ENCODE data around the gene CD300A. TPM values are rescaled to one million over a fixed set of nuclear protein-coding genes. Genes with fewer than 3 reads are reported as not detected.
A peak's percentile ranks its signal among the peaks of the same experiment; 100 is the strongest.

CD300A gene
- total and polyA plus RNA-seq, 2 donors = 26.7 to 28.0 TPM

GRCh38 chr17:74435775-74436359, 30.6 kb upstream of the CD300A start:
- H3K36me3 ChIP-seq (ENCODE audit: control insufficient read depth in 2 of 2, insufficient read depth in 2 of 2, low read length in 1 of 2) = no peaks in the 10 kb centered on the region
- DNase-seq (ENCODE audit: low read depth in 6 of 9, low spot score in 9 of 9) = no peak
- no peak overlapping the region for H3K27ac ChIP-seq (ENCODE audit: low read depth in 1 of 2, low read length in 1 of 2)
- peaks cover 1 to 32% of the 10 kb centered on the region in 2 donors for H3K9me3 ChIP-seq (ENCODE audit: control insufficient read depth in 2 of 2, insufficient read depth in 1 of 2, low read length in 1 of 2)
- H3K27me3 ChIP-seq (ENCODE audit: control insufficient read depth in 2 of 2, insufficient read depth in 1 of 2, low read length in 1 of 2) = peaks cover 38 to 53% of the 10 kb centered on the region in 2 donors
- 95% methylated on average over 5 of the region's 5 CpGs for WGBS
- H3K4me3 ChIP-seq (ENCODE audit: low read length in 2 of 2) = no peak overlapping the region
- peaks cover 12 to 35% of the 10 kb centered on the region in 2 donors for H3K4me1 ChIP-seq (ENCODE audit: control insufficient read depth in 2 of 2, insufficient read depth in 2 of 2, low read length in 2 of 2)

DNA sequence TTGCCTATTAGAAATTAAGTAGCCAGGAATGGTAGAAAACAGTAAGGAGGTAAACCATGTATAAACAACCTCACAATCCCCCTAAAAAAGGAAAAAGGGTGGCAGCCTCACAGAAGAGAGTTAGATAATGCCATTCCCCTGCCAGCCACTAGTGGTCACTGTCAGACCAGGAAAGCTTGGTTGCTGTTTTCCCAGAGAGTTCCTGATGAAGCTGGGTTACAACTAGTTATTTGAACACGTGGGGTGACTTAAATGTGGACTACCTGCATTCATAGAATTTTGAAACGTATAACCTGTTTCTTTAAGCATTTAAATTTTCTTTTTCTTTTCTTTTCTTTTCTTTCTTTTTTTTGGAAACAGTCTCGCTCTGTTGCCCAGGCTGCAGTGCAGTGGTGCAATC, 28.7 kb upstream of the CD300A start:
- 90% methylated on average over 3 of the region's 3 CpGs for WGBS
- H3K36me3 ChIP-seq (ENCODE audit: control insufficient read depth in 2 of 2, insufficient read depth in 2 of 2, low read length in 1 of 2) = no peaks in the 10 kb centered on the region
- peaks cover 20 to 35% of the 10 kb centered on the region in 2 donors for H3K27me3 ChIP-seq (ENCODE audit: control insufficient read depth in 2 of 2, insufficient read depth in 1 of 2, low read length in 1 of 2)
- H3K27ac ChIP-seq (ENCODE audit: low read depth in 1 of 2, low read length in 1 of 2) = no peak overlapping the region
- H3K9me3 ChIP-seq (ENCODE audit: control insufficient read depth in 2 of 2, insufficient read depth in 1 of 2, low read length in 1 of 2) = peaks cover 1 to 30% of the 10 kb centered on the region in 2 donors
- H3K4me1 ChIP-seq (ENCODE audit: control insufficient read depth in 2 of 2, insufficient read depth in 2 of 2, low read length in 2 of 2) = peaks cover 8 to 28% of the 10 kb centered on the region in 2 donors
- no peak overlapping the region for H3K4me3 ChIP-seq (ENCODE audit: low read length in 2 of 2)
- no peak for DNase-seq (ENCODE audit: low read depth in 6 of 9, low spot score in 9 of 9)

- WGBS = 64% methylated on average over 31 of the region's 31 CpGs
- H3K36me3 ChIP-seq (ENCODE audit: control insufficient read depth in 2 of 2, insufficient read depth in 2 of 2, low read length in 1 of 2) = no peaks in the 10 kb centered on the region
- peak in 1 of 9 donors; percentile 70 for DNase-seq (ENCODE audit: low read depth in 6 of 9, low spot score in 9 of 9)
- H3K4me3 ChIP-seq (ENCODE audit: low read length in 2 of 2) = no peak overlapping the region
- peaks cover 3 to 16% of the 10 kb centered on the region in 2 donors for H3K27me3 ChIP-seq (ENCODE audit: control insufficient read depth in 2 of 2, insufficient read depth in 1 of 2, low read length in 1 of 2)
- peak overlapping the region in 1 of 2 donors; percentile 57 for H3K27ac ChIP-seq (ENCODE audit: low read depth in 1 of 2, low read length in 1 of 2)
- H3K9me3 ChIP-seq (ENCODE audit: control insufficient read depth in 2 of 2, insufficient read depth in 1 of 2, low read length in 1 of 2) = peaks cover 1 to 27% of the 10 kb centered on the region in 2 donors
- H3K4me1 ChIP-seq (ENCODE audit: control insufficient read depth in 2 of 2, insufficient read depth in 2 of 2, low read length in 2 of 2) = peaks cover 13 to 44% of the 10 kb centered on the region in 2 donors
Observed at GRCh38 chr17:74439691-74440567, 26.5 kb upstream of the CD300A start.

DNA sequence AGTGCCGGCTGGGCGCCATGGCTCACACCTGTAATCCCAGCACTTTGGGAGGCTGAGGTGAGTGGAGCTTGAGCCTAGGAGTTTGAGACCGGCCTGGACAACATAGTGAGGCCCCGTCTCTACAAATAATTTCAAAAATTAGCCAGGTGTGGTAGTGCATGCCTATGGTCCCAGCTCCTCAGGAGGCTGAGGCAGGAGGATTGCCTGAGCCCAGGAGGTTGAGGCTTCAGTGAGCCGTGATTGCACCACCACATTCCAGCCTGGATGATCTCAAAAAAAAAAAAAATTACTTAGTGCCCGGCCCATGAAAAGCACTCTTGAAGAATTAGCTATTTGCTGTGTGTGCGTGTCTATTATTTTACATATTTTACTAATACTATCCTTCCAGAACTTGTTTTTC, 24.9 kb upstream of the CD300A start:
- H3K4me3 ChIP-seq (ENCODE audit: low read length in 2 of 2) = no peak overlapping the region
- H3K36me3 ChIP-seq (ENCODE audit: control insufficient read depth in 2 of 2, insufficient read depth in 2 of 2, low read length in 1 of 2) = no peaks in the 10 kb centered on the region
- peaks cover 16 to 47% of the 10 kb centered on the region in 2 donors for H3K4me1 ChIP-seq (ENCODE audit: control insufficient read depth in 2 of 2, insufficient read depth in 2 of 2, low read length in 2 of 2)
- no peak for DNase-seq (ENCODE audit: low read depth in 6 of 9, low spot score in 9 of 9)
- H3K27me3 ChIP-seq (ENCODE audit: control insufficient read depth in 2 of 2, insufficient read depth in 1 of 2, low read length in 1 of 2) = peaks cover 0 to 2% of the 10 kb centered on the region in 2 donors
- 96% methylated on average over 7 of the region's 7 CpGs for WGBS
- peaks cover 1 to 25% of the 10 kb centered on the region in 2 donors for H3K9me3 ChIP-seq (ENCODE audit: control insufficient read depth in 2 of 2, insufficient read depth in 1 of 2, low read length in 1 of 2)
- no peak overlapping the region for H3K27ac ChIP-seq (ENCODE audit: low read depth in 1 of 2, low read length in 1 of 2)

DNA sequence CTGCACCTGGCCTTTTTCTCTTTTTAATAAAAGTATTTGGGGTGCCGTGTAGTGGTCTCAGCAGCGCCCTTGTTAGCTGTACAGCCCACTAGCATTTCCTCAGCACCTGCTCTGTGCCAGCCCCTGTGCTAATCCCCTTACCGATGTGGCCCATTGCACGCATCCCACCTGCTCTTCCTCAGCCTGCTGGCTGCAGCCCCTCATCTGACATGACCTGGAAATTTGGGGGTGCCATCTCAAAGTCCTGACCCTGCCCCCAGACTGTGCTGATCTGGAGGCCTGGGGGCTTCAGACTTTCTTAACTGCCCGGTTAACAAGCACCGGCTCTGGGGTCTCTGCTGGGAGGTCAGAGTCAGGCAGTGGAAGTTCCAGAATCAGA, 24.2 kb upstream of the CD300A start:
- WGBS = 77% methylated on average over 6 of the region's 6 CpGs
- H3K4me3 ChIP-seq (ENCODE audit: low read length in 2 of 2) = no peak overlapping the region

GRCh38 chr17:74442670-74443515, 23.5 kb upstream of the CD300A start:
- peak in 5 of 9 donors; percentile 64 to 84 (median 69) for DNase-seq (ENCODE audit: low read depth in 6 of 9, low spot score in 9 of 9)
- peaks cover 17 to 48% of the 10 kb centered on the region in 2 donors for H3K4me1 ChIP-seq (ENCODE audit: control insufficient read depth in 2 of 2, insufficient read depth in 2 of 2, low read length in 2 of 2)
- peak overlapping the region; percentile 38 to 47 for H3K4me3 ChIP-seq (ENCODE audit: low read length in 2 of 2)
- H3K9me3 ChIP-seq (ENCODE audit: control insufficient read depth in 2 of 2, insufficient read depth in 1 of 2, low read length in 1 of 2) = peaks cover 0 to 21% of the 10 kb centered on the region in 2 donors
- H3K27ac ChIP-seq (ENCODE audit: low read depth in 1 of 2, low read length in 1 of 2) = peak overlapping the region; percentile 58 to 65
- H3K36me3 ChIP-seq (ENCODE audit: control insufficient read depth in 2 of 2, insufficient read depth in 2 of 2, low read length in 1 of 2) = no peaks in the 10 kb centered on the region
- 29% methylated on average over 28 of the region's 28 CpGs for WGBS
- H3K27me3 ChIP-seq (ENCODE audit: control insufficient read depth in 2 of 2, insufficient read depth in 1 of 2, low read length in 1 of 2) = no peaks in the 10 kb centered on the region

More for the DNA sequence above, 24.2 kb upstream of the CD300A start:
- peaks cover 1 to 25% of the 10 kb centered on the region in 2 donors for H3K9me3 ChIP-seq (ENCODE audit: control insufficient read depth in 2 of 2, insufficient read depth in 1 of 2, low read length in 1 of 2)
- H3K27ac ChIP-seq (ENCODE audit: low read depth in 1 of 2, low read length in 1 of 2) = no peak overlapping the region
- H3K27me3 ChIP-seq (ENCODE audit: control insufficient read depth in 2 of 2, insufficient read depth in 1 of 2, low read length in 1 of 2) = no peaks in the 10 kb centered on the region
- no peaks in the 10 kb centered on the region for H3K36me3 ChIP-seq (ENCODE audit: control insufficient read depth in 2 of 2, insufficient read depth in 2 of 2, low read length in 1 of 2)
- DNase-seq (ENCODE audit: low read depth in 6 of 9, low spot score in 9 of 9) = no peak
- peaks cover 17 to 48% of the 10 kb centered on the region in 2 donors for H3K4me1 ChIP-seq (ENCODE audit: control insufficient read depth in 2 of 2, insufficient read depth in 2 of 2, low read length in 2 of 2)

DNA sequence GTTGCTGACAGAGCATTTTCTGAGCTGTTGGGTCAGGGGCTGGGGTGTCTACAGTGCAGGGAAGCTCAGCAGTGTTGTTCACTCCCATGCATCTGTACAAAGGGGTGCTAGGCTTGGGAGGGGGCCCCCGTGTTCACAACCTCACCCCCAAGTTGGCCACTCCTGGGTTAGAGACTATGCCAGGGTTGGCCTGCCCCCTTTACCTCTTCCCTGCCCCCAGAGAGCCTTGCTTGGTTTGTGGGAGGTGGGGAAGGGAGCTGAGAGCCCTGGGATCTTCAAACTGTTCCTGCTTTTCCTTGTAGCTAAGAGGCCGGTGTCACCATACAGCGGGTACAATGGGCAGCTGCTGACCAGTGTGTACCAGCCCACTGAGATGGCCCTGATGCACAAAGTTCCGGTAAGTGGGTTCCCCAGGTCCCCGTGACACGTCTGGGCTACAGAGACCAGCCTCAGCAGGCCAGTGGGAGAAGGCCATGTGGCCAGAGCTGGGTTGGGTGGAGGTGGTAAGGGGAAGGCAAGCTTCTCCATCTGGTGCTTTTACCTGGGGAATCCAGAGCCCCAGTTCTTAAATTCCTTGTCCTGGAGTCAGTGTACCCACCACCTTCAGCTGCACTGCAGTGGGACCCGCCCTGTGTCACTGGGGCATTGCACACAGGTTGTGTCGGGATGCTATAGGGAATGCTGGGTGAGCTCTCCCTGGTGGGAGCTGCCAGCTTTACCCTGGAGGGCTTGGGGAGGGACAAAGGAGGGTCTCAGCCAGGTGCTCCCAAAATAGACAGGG, 22.7 kb upstream of the CD300A start:
- Histone ChIP-seq H3K9me3 (ENCODE audit: control insufficient read depth in 2 of 2, insufficient read depth in 1 of 2, low read length in 1 of 2) (peaks cover 0 to 14% of the 10 kb centered on the region in 2 donors), H3K36me3 (ENCODE audit: control insufficient read depth in 2 of 2, insufficient read depth in 2 of 2, low read length in 1 of 2) (no peaks in the 10 kb centered on the region), H3K27ac (ENCODE audit: low read depth in 1 of 2, low read length in 1 of 2) (no peak overlapping the region), H3K4me3 (ENCODE audit: low read length in 2 of 2) (no peak overlapping the region), H3K27me3 (ENCODE audit: control insufficient read depth in 2 of 2, insufficient read depth in 1 of 2, low read length in 1 of 2) (no peaks in the 10 kb centered on the region), H3K4me1 (ENCODE audit: control insufficient read depth in 2 of 2, insufficient read depth in 2 of 2, low read length in 2 of 2) (peaks cover 17 to 48% of the 10 kb centered on the region in 2 donors)
- no peak for DNase-seq (ENCODE audit: low read depth in 6 of 9, low spot score in 9 of 9)
- WGBS = 93% methylated on average over 8 of the region's 8 CpGs

GRCh38 chr17:74444406-74444805, 22.0 kb upstream of the CD300A start:
- Histone ChIP-seq H3K36me3 (ENCODE audit: control insufficient read depth in 2 of 2, insufficient read depth in 2 of 2, low read length in 1 of 2) (no peaks in the 10 kb centered on the region), H3K27me3 (ENCODE audit: control insufficient read depth in 2 of 2, insufficient read depth in 1 of 2, low read length in 1 of 2) (no peaks in the 10 kb centered on the region), H3K4me1 (ENCODE audit: control insufficient read depth in 2 of 2, insufficient read depth in 2 of 2, low read length in 2 of 2) (peaks cover 17 to 45% of the 10 kb centered on the region in 2 donors), H3K4me3 (ENCODE audit: low read length in 2 of 2) (no peak overlapping the region), H3K9me3 (ENCODE audit: control insufficient read depth in 2 of 2, insufficient read depth in 1 of 2, low read length in 1 of 2) (peaks cover 0 to 8% of the 10 kb centered on the region in 2 donors), H3K27ac (ENCODE audit: low read depth in 1 of 2, low read length in 1 of 2) (peak overlapping the region in 1 of 2 donors; percentile 1)
- 70% methylated on average over 12 of the region's 12 CpGs for WGBS
- DNase-seq (ENCODE audit: low read depth in 6 of 9, low spot score in 9 of 9) = no peak
